PFSK-1 (cell line): ENCODE data around the gene LDLRAD3.

Experiments
- FOXP2 ChIP-seq: optimal IDR thresholded peaks from 2 replicates; pipeline ENCODE3; 2011; ENCODE audit warnings: borderline replicate concordance, control low read depth, inconsistent platforms; ENCODE audit not compliant: insufficient read depth; ENCODE audit errors: extremely low read length, extremely low read depth
- POLR2AphosphoS5 ChIP-seq: IDR thresholded peaks from 2 replicates; pipeline ENCODE4 v1.6.1; 2012; ENCODE audit warnings: low read depth, mild to moderate bottlenecking, control low read depth, low read length, moderate library complexity
- SIN3A ChIP-seq: IDR thresholded peaks from 2 replicates; pipeline ENCODE4 v1.6.1; 2012; ENCODE audit warnings: mild to moderate bottlenecking, low read length, moderate library complexity, borderline replicate concordance; ENCODE audit not compliant: insufficient read depth
- TAF1 ChIP-seq: IDR thresholded peaks from 2 replicates; pipeline ENCODE4 v1.6.1; 2012; ENCODE audit warnings: low read length, control low read depth, borderline replicate concordance; ENCODE audit not compliant: insufficient read depth
- TF ChIP-seq, protein P1 (sequence below), 2 experiments: IDR thresholded peaks; 2 replicates each; pipeline versions ENCODE4 v1.6.1 to v1.8.0; 2011 to 2012; ENCODE audit warnings: low read depth in 2 of 2, low read length in 2 of 2, control low read depth in 1 of 2, inconsistent platforms in 1 of 2, mild to moderate bottlenecking in 1 of 2, moderate library complexity in 1 of 2; ENCODE audit not compliant: insufficient read depth in 1 of 2

DNA sequence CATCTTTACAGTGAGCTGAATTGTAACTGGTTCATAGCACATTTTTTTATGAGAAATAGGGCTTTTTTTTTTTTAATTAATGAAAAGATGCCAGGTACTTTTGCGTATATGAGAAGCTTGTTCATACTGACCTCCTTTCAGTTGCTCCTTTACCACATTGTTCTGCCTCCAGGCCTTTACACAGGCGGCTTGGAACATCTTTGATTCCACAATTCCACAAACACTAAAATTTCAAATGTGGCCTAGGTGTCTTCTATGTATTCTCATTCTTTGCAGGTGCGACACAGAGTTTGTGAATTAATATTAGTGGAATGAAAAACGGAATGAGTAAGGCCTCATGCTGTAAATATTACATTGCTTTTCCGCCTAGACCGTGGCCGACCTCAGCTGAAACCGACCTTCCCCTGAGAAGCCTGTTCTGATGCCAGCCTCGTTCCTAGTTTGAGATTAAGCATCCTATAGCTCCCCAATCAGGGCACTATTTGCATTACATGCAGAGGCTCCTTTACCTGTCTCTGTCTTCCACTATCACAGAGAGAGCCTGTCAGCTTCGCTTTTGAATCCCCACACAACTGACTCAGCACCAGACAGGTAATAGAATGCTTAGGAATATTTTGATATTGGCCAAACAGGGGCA is 125.8 kb downstream of the LDLRAD3 start:
- TF ChIP-seq TAF1 (no peak), SIN3A (no peak), POLR2AphosphoS5 (no peak), FOXP2 (no peak)
- TF ChIP-seq, protein P1, sequence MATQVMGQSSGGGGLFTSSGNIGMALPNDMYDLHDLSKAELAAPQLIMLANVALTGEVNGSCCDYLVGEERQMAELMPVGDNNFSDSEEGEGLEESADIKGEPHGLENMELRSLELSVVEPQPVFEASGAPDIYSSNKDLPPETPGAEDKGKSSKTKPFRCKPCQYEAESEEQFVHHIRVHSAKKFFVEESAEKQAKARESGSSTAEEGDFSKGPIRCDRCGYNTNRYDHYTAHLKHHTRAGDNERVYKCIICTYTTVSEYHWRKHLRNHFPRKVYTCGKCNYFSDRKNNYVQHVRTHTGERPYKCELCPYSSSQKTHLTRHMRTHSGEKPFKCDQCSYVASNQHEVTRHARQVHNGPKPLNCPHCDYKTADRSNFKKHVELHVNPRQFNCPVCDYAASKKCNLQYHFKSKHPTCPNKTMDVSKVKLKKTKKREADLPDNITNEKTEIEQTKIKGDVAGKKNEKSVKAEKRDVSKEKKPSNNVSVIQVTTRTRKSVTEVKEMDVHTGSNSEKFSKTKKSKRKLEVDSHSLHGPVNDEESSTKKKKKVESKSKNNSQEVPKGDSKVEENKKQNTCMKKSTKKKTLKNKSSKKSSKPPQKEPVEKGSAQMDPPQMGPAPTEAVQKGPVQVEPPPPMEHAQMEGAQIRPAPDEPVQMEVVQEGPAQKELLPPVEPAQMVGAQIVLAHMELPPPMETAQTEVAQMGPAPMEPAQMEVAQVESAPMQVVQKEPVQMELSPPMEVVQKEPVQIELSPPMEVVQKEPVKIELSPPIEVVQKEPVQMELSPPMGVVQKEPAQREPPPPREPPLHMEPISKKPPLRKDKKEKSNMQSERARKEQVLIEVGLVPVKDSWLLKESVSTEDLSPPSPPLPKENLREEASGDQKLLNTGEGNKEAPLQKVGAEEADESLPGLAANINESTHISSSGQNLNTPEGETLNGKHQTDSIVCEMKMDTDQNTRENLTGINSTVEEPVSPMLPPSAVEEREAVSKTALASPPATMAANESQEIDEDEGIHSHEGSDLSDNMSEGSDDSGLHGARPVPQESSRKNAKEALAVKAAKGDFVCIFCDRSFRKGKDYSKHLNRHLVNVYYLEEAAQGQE (IDR thresholded peaks at IDR 0.05; ENCODE audit: insufficient read depth in 1 of 2, low read depth in 2 of 2, low read length in 2 of 2): no peak
